Inferior parietal cortex (tissue), 1 donor: Measurements from ENCODE around the gene ZFP28.
A peak's percentile ranks its signal among the peaks of the same experiment; 100 is the strongest.

Source experiments
- DNase-seq: peaks from one replicate; pipeline ENCODE4 v3.0.0-alpha.2; 2016; ENCODE audit errors: extremely low spot score

Gene ZFP28

GRCh38 chr19:56538761-56539263 lies at the start of gene ZFP28:
TSS of gene ZFP28 (plus strand) at chr19:56538948. CDS start at chr19:56539019, 71 bp downstream.
- no peak for DNase-seq

- DNase-seq = no peak
Observed at GRCh38 chr19:56491399-56491798, 47.3 kb upstream of the ZFP28 start.

- DNase-seq = no peak
Observed at GRCh38 chr19:56504581-56504980, 34.2 kb upstream of the ZFP28 start.

- DNase-seq = peak; percentile 96
Observed at GRCh38 chr19:56507446-56508289, 31.1 kb upstream of the ZFP28 start, which contains the start of gene ZNF471. TSS of gene ZNF471 (plus strand) at chr19:56507855. CDS start at chr19:56511572, 3,717 bp downstream.

- DNase-seq = no peak
Observed at GRCh38 chr19:56508290-56508778, 30.4 kb upstream of the ZFP28 start.

GRCh38 chr19:56525214-56525860 lies 13.4 kb upstream of the ZFP28 start:
- DNase-seq = no peak

GRCh38 chr19:56537442-56537841 lies 1.3 kb upstream of the ZFP28 start:
- no peak for DNase-seq

GRCh38 chr19:56538254-56538760 lies 441 bp upstream of the ZFP28 start:
- peak; percentile 86 for DNase-seq

GRCh38 chr19:56543776-56544175 lies 5.0 kb downstream of the ZFP28 start:
- no peak for DNase-seq

GRCh38 chr19:56547535-56547934 lies 8.8 kb downstream of the ZFP28 start:
- DNase-seq = no peak

GRCh38 chr19:56554272-56554869 lies 15.6 kb downstream of the ZFP28 start:
- DNase-seq = no peak

- no peak for DNase-seq
Observed at GRCh38 chr19:56562766-56563165, 24.0 kb downstream of the ZFP28 start.

- DNase-seq = no peak
Observed at GRCh38 chr19:56566904-56567273, 28.1 kb downstream of the ZFP28 start.

- DNase-seq = peak; percentile 89
Observed at GRCh38 chr19:56567274-56568120, 28.7 kb downstream of the ZFP28 start, which contains the start of gene ZNF470. TSS of gene ZNF470 (plus strand) at chr19:56567468. CDS start at chr19:56570312, 2,844 bp downstream.

- no peak for DNase-seq
Observed at GRCh38 chr19:56572589-56572988, 33.8 kb downstream of the ZFP28 start.

GRCh38 chr19:56573914-56574313 lies 35.2 kb downstream of the ZFP28 start:
- no peak for DNase-seq

- no peak for DNase-seq
Observed at GRCh38 chr19:56577719-56578602, 39.2 kb downstream of the ZFP28 start.

GRCh38 chr19:56594446-56594782 lies 55.7 kb downstream of the ZFP28 start:
- DNase-seq = no peak

GRCh38 chr19:56594783-56595547 lies 56.2 kb downstream of the ZFP28 start, which contains the start of gene ZNF71:
TSS of gene ZNF71 (plus strand) at chr19:56595302. CDS start at chr19:56601559, 6,257 bp downstream.
- peak; percentile 82 for DNase-seq
